Measurements from ENCODE around the gene EFNA5. TPM values are rescaled to one million over a fixed set of nuclear protein-coding genes. Genes with fewer than 3 reads are reported as not detected.

EFNA5 gene
- total RNA-seq, 1 experiment from 2014 or later: 216 TPM

DNA sequence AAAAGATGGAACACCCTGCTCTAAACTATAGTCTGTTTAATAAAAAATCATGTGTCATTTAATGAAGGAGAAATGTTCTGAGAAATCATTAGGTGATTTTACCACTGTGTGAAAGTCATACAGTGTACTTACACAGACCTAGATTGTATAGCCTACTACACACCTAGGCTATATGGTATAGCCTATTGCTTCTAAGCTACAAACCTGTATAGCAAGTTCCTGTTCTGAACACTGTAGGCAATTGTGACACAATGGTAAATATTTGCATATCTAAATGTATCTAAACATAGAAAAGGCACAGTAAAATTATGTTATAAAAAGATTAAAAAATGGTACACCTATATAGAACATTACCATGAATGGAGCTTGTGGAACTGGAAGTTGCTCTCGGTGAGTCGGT is 40.6 kb downstream of the EFNA5 start:
- H3K4me1 Mint-ChIP-seq (ENCODE audit: low read depth, unreplicated experiment): peaks cover 70% of the 10 kb centered on the region
- peaks cover 24% of the 10 kb centered on the region for H3K36me3 Mint-ChIP-seq (ENCODE audit: insufficient read depth, unreplicated experiment)
- no peak overlapping the region for H3K27ac Mint-ChIP-seq (ENCODE audit: unreplicated experiment)
- DNase-seq: no peak
- no peaks in the 10 kb centered on the region for H3K27me3 Mint-ChIP-seq (ENCODE audit: unreplicated experiment)
- intact Hi-C loops (cut with micrococcal nuclease; ENCODE audit: unreplicated experiment): no loop called here
- CTCF ChIA-PET: interaction anchor here (0.6 to 1.2 kb wide), 4 partner anchors 23 to 513 kb away, joined by 3 to 5 read pairs (median 4); no protein-coding TSS in a partner anchor
- H3K9me3 Mint-ChIP-seq (ENCODE audit: low read depth, unreplicated experiment): no peaks in the 10 kb centered on the region
- TF ChIP-seq, protein P1, sequence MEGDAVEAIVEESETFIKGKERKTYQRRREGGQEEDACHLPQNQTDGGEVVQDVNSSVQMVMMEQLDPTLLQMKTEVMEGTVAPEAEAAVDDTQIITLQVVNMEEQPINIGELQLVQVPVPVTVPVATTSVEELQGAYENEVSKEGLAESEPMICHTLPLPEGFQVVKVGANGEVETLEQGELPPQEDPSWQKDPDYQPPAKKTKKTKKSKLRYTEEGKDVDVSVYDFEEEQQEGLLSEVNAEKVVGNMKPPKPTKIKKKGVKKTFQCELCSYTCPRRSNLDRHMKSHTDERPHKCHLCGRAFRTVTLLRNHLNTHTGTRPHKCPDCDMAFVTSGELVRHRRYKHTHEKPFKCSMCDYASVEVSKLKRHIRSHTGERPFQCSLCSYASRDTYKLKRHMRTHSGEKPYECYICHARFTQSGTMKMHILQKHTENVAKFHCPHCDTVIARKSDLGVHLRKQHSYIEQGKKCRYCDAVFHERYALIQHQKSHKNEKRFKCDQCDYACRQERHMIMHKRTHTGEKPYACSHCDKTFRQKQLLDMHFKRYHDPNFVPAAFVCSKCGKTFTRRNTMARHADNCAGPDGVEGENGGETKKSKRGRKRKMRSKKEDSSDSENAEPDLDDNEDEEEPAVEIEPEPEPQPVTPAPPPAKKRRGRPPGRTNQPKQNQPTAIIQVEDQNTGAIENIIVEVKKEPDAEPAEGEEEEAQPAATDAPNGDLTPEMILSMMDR (IDR thresholded peaks at IDR 0.05; ENCODE audit: unreplicated experiment): no peak
- BruUV-seq (replicated peaks): no TSS peak
- no peak overlapping the region for H3K4me3 Mint-ChIP-seq (ENCODE audit: low read depth, unreplicated experiment)

DNA sequence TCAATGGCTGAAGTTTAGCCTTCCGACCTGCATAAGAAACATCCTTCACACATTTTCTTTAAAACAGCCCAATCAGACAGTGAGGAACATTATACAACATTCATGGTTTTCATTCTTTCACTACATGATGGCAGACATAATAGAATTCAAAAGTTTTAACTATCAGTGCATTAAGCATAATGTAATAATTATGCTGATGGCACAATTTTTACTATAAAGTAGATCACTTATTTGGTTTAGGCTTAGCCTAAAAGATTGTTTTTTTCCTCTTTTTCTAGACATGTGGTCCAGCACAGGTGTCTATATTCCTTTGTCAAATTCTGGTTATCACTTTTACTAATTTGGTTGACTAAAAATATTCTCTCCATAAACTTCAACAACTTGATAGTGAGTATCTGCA is 46.5 kb downstream of the EFNA5 start:
- H3K4me3 Mint-ChIP-seq (ENCODE audit: low read depth, unreplicated experiment): no peak overlapping the region
- H3K9me3 Mint-ChIP-seq (ENCODE audit: low read depth, unreplicated experiment): no peaks in the 10 kb centered on the region
- intact Hi-C loops (cut with micrococcal nuclease; ENCODE audit: unreplicated experiment): no loop called here
- BruUV-seq (replicated peaks): no TSS peak
- H3K36me3 Mint-ChIP-seq (ENCODE audit: insufficient read depth, unreplicated experiment): peaks cover 23% of the 10 kb centered on the region
- no peak overlapping the region for H3K27ac Mint-ChIP-seq (ENCODE audit: unreplicated experiment)
- DNase-seq: no peak
- no peaks in the 10 kb centered on the region for H3K27me3 Mint-ChIP-seq (ENCODE audit: unreplicated experiment)
- peaks cover 61% of the 10 kb centered on the region for H3K4me1 Mint-ChIP-seq (ENCODE audit: low read depth, unreplicated experiment)
- TF ChIP-seq, protein P1 (IDR thresholded peaks at IDR 0.05; ENCODE audit: unreplicated experiment): no peak
- CTCF ChIA-PET: no interaction called here

DNA sequence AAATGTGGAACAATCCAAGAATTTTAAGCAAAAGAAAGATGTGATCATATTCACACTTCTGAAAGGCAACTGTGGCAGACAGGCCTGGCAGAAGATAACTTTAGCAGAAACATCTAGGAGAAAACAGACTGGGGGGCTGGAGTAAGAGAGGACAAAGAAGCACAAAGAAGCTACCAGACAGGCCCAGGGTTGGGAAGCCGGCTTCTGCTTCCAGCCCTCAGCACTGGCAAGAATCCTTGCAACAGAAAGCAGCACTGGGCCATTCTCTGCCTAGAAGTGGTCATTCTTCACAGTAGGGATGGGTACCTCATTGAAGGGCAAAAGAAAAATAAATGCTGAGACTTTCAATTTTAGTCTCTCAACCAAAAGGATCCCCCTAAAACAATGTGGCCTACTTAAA is 49.6 kb downstream of the EFNA5 start:
- Mint-ChIP-seq H3K4me3 (ENCODE audit: low read depth, unreplicated experiment) (no peak overlapping the region), H3K36me3 (ENCODE audit: insufficient read depth, unreplicated experiment) (peaks cover 25% of the 10 kb centered on the region), H3K9me3 (ENCODE audit: low read depth, unreplicated experiment) (no peaks in the 10 kb centered on the region), H3K27ac (ENCODE audit: unreplicated experiment) (peak overlapping the region; percentile 29), H3K27me3 (ENCODE audit: unreplicated experiment) (no peaks in the 10 kb centered on the region), H3K4me1 (ENCODE audit: low read depth, unreplicated experiment) (peaks cover 70% of the 10 kb centered on the region)
- TF ChIP-seq, protein P1 (IDR thresholded peaks at IDR 0.05; ENCODE audit: unreplicated experiment): no peak
- BruUV-seq (replicated peaks): no TSS peak
- DNase-seq: no peak
- intact Hi-C loops (cut with micrococcal nuclease; ENCODE audit: unreplicated experiment): no loop called here
- CTCF ChIA-PET: no interaction called here

DNA sequence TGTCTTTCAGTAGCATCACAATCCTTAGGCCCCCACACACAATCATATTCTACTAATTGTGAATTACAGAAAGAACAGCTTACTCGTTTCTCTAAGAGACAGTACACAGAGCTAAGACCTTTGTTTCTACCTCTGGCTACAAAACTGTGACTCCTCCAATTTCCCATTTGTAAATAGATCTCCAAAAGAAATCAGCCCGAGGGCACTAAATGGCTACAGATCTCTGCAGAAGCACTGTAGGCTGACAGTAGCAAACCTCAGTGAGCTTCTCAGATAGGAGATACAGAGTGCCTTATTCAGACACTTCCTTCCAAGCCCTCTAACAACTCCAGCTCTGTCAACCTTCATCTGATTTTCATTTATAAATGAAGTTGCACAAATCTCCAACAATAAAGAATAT is 51.0 kb downstream of the EFNA5 start:
- CTCF ChIA-PET: no interaction called here
- no TSS peak for BruUV-seq (replicated peaks)
- DNase-seq: no peak
- intact Hi-C loops (cut with micrococcal nuclease; ENCODE audit: unreplicated experiment): loop anchor here (5.0 kb wide), 1 partner anchor 33 kb away; no protein-coding TSS in a partner anchor
- Mint-ChIP-seq H3K4me3 (ENCODE audit: low read depth, unreplicated experiment) (no peak overlapping the region), H3K27ac (ENCODE audit: unreplicated experiment) (peak overlapping the region; percentile 60), H3K4me1 (ENCODE audit: low read depth, unreplicated experiment) (peaks cover 72% of the 10 kb centered on the region), H3K27me3 (ENCODE audit: unreplicated experiment) (no peaks in the 10 kb centered on the region), H3K9me3 (ENCODE audit: low read depth, unreplicated experiment) (no peaks in the 10 kb centered on the region), H3K36me3 (ENCODE audit: insufficient read depth, unreplicated experiment) (peaks cover 25% of the 10 kb centered on the region)
- TF ChIP-seq, protein P1 (IDR thresholded peaks at IDR 0.05; ENCODE audit: unreplicated experiment): no peak

All from Calu3 (cell line).